GM19351 (cell line): ENCODE results near the gene RNU1-3.
"Not testable (repeated sequence)": the region's sequence is repeated elsewhere in the genome, so short reads cannot be mapped to it uniquely, and the experiment has no call there.

Source experiments
- ATAC-seq: cut with Tn5 transposase; IDR thresholded peaks from one replicate; pipeline ENCODE4 v1.9.1; 2021; ENCODE audit warnings: mild to moderate bottlenecking, moderate library complexity; ENCODE audit not compliant: unreplicated experiment

The RNU1-3 gene

GRCh38 chr1:16666502-16667413, at the start of gene RNU1-3:
RNU1-3 (minus strand) TSS chr1:16666948.
- ATAC-seq, result peak; percentile 82

- not testable (repeated sequence) for ATAC-seq
Measured at GRCh38 chr1:16713480-16713879, 46.7 kb upstream of the RNU1-3 start.

GRCh38 chr1:16712984-16713383, 46.2 kb upstream of the RNU1-3 start:
- not testable (repeated sequence) for ATAC-seq

- ATAC-seq, result not testable (repeated sequence)
Measured at GRCh38 chr1:16712582-16712981, 45.8 kb upstream of the RNU1-3 start.

GRCh38 chr1:16712131-16712530, 45.4 kb upstream of the RNU1-3 start:
- not testable (repeated sequence) for ATAC-seq

- not testable (repeated sequence) for ATAC-seq
Measured at GRCh38 chr1:16710618-16711017, 43.9 kb upstream of the RNU1-3 start.

GRCh38 chr1:16709659-16710087, 42.9 kb upstream of the RNU1-3 start:
- peak; percentile 53 for ATAC-seq

GRCh38 chr1:16708704-16709103, 42.0 kb upstream of the RNU1-3 start:
- not testable (repeated sequence) for ATAC-seq

GRCh38 chr1:16707130-16708093, 40.7 kb upstream of the RNU1-3 start:
- not testable (repeated sequence) for ATAC-seq

- not testable (repeated sequence) for ATAC-seq
Measured at GRCh38 chr1:16706302-16706701, 39.6 kb upstream of the RNU1-3 start.

GRCh38 chr1:16704502-16705100, 37.9 kb upstream of the RNU1-3 start:
- ATAC-seq, result not testable (repeated sequence)

- not testable (repeated sequence) for ATAC-seq
Measured at GRCh38 chr1:16704076-16704475, 37.3 kb upstream of the RNU1-3 start.

GRCh38 chr1:16703602-16704001, 36.9 kb upstream of the RNU1-3 start:
- not testable (repeated sequence) for ATAC-seq

- ATAC-seq, result not testable (repeated sequence)
Measured at GRCh38 chr1:16703141-16703540, 36.4 kb upstream of the RNU1-3 start.

- ATAC-seq, result not testable (repeated sequence)
Measured at GRCh38 chr1:16702280-16702679, 35.5 kb upstream of the RNU1-3 start.

- ATAC-seq, result not testable (repeated sequence)
Measured at GRCh38 chr1:16701189-16701588, 34.4 kb upstream of the RNU1-3 start.

GRCh38 chr1:16700138-16700895, 33.6 kb upstream of the RNU1-3 start:
- not testable (repeated sequence) for ATAC-seq

- not testable (repeated sequence) for ATAC-seq
Measured at GRCh38 chr1:16699440-16699839, 32.7 kb upstream of the RNU1-3 start.

- ATAC-seq, result not testable (repeated sequence)
Measured at GRCh38 chr1:16697152-16697551, 30.4 kb upstream of the RNU1-3 start.
